Measurements from ENCODE around the gene PTPRD.

Gene PTPRD

GRCh38 chr9:9874270-9874669, 738.5 kb downstream of the PTPRD start:
- no peaks in the 10 kb centered on the region for H3K9me2 ChIP-seq (replicated peaks; ENCODE audit: control insufficient read depth, low read length)
- H3K79me2 ChIP-seq (ENCODE audit: control insufficient read depth, low read length), result no peaks in the 10 kb centered on the region
- no peak overlapping the region for H3K4me2 ChIP-seq (ENCODE audit: low read length)
- no peaks in the 10 kb centered on the region for H3K27me3 ChIP-seq (ENCODE audit: control insufficient read depth, low read length)
- no peaks in the 10 kb centered on the region for H3K36me3 ChIP-seq (ENCODE audit: control insufficient read depth, low read length)
- H3K9me3 ChIP-seq (ENCODE audit: control insufficient read depth, insufficient read depth, low read length), result no peaks in the 10 kb centered on the region
- no peaks in the 10 kb centered on the region for H4K20me1 ChIP-seq (ENCODE audit: control insufficient read depth, insufficient read depth, low read depth, low read length)
- TF ChIP-seq CTCF (IDR thresholded peaks at IDR 0.05; ENCODE audit: low read depth, low read length, poor library complexity, severe bottlenecking), result no peak
- no peak for TF ChIP-seq EZH2phosphoT487 (IDR thresholded peaks at IDR 0.05; ENCODE audit: borderline replicate concordance, low read length)
- no peak overlapping the region for H3K27ac ChIP-seq (ENCODE audit: low read depth, low read length)
- no peak overlapping the region for H3K4me3 ChIP-seq (ENCODE audit: low read length)
- no peaks in the 10 kb centered on the region for H3F3A ChIP-seq (ENCODE audit: control insufficient read depth, insufficient read depth)
- no peaks in the 10 kb centered on the region for H3K4me1 ChIP-seq (ENCODE audit: control insufficient read depth, low read length)

- no peak overlapping the region for H3K27ac ChIP-seq (ENCODE audit: low read depth, low read length)
- H3K4me1 ChIP-seq (ENCODE audit: control insufficient read depth, low read length), result no peaks in the 10 kb centered on the region
- TF ChIP-seq EZH2phosphoT487 (IDR thresholded peaks at IDR 0.05; ENCODE audit: borderline replicate concordance, low read length) (no peak), CTCF (IDR thresholded peaks at IDR 0.05; ENCODE audit: low read depth, low read length, poor library complexity, severe bottlenecking) (no peak)
- H3K9me2 ChIP-seq (replicated peaks; ENCODE audit: control insufficient read depth, low read length), result no peaks in the 10 kb centered on the region
- no peaks in the 10 kb centered on the region for H3K27me3 ChIP-seq (ENCODE audit: control insufficient read depth, low read length)
- H3K36me3 ChIP-seq (ENCODE audit: control insufficient read depth, low read length), result no peaks in the 10 kb centered on the region
- H3K9me3 ChIP-seq (ENCODE audit: control insufficient read depth, insufficient read depth, low read length), result no peaks in the 10 kb centered on the region
- H3K4me2 ChIP-seq (ENCODE audit: low read length), result no peak overlapping the region
- no peaks in the 10 kb centered on the region for H3K79me2 ChIP-seq (ENCODE audit: control insufficient read depth, low read length)
- H3K4me3 ChIP-seq (ENCODE audit: low read length), result no peak overlapping the region
- H4K20me1 ChIP-seq (ENCODE audit: control insufficient read depth, insufficient read depth, low read depth, low read length), result no peaks in the 10 kb centered on the region
- no peaks in the 10 kb centered on the region for H3F3A ChIP-seq (ENCODE audit: control insufficient read depth, insufficient read depth)
Measured at GRCh38 chr9:9862235-9862810, 750.5 kb downstream of the PTPRD start.

GRCh38 chr9:9855177-9856078, 757.4 kb downstream of the PTPRD start:
- Histone ChIP-seq H3K36me3 (ENCODE audit: control insufficient read depth, low read length) (no peaks in the 10 kb centered on the region), H3K27ac (ENCODE audit: low read depth, low read length) (no peak overlapping the region), H3K4me1 (ENCODE audit: control insufficient read depth, low read length) (no peaks in the 10 kb centered on the region), H3K9me2 (replicated peaks; ENCODE audit: control insufficient read depth, low read length) (no peaks in the 10 kb centered on the region), H3K9me3 (ENCODE audit: control insufficient read depth, insufficient read depth, low read length) (no peaks in the 10 kb centered on the region), H3K27me3 (ENCODE audit: control insufficient read depth, low read length) (no peaks in the 10 kb centered on the region), H3K4me2 (ENCODE audit: low read length) (no peak overlapping the region), H3F3A (ENCODE audit: control insufficient read depth, insufficient read depth) (no peaks in the 10 kb centered on the region), H4K20me1 (ENCODE audit: control insufficient read depth, insufficient read depth, low read depth, low read length) (no peaks in the 10 kb centered on the region), H3K4me3 (ENCODE audit: low read length) (no peak overlapping the region), H3K79me2 (ENCODE audit: control insufficient read depth, low read length) (no peaks in the 10 kb centered on the region)
- TF ChIP-seq EZH2phosphoT487 (IDR thresholded peaks at IDR 0.05; ENCODE audit: borderline replicate concordance, low read length) (no peak), CTCF (IDR thresholded peaks at IDR 0.05; ENCODE audit: low read depth, low read length, poor library complexity, severe bottlenecking) (no peak)

Data from DOHH2 (cell line).